COR-L47 (cell line): ENCODE data around the gene DAW1.
"Not testable (repeated sequence)": the region's sequence is repeated elsewhere in the genome, so short reads cannot be mapped to it uniquely, and the experiment has no call there.

Source experiments
- DNase-seq: peaks from one replicate; lab custom pipeline; 2025; lab: John Stamatoyannopoulos, UW

Gene DAW1

GRCh38 chr2:227871375-227871791, at the start of gene DAW1:
Gene DAW1, plus strand, starts transcription at chr2:227871631. Its CDS starts 59 bp downstream, at chr2:227871690.
- DNase-seq: peak; percentile 12

- DNase-seq: no peak
Measured at GRCh38 chr2:227822416-227823003, 48.9 kb upstream of the DAW1 start.

- DNase-seq: no peak
Measured at GRCh38 chr2:227823922-227824321, 47.5 kb upstream of the DAW1 start.

GRCh38 chr2:227824711-227825110, 46.7 kb upstream of the DAW1 start:
- no peak for DNase-seq

- no peak for DNase-seq
Measured at GRCh38 chr2:227826019-227826521, 45.4 kb upstream of the DAW1 start.

- DNase-seq: no peak
Measured at GRCh38 chr2:227826563-227826962, 44.9 kb upstream of the DAW1 start.

- no peak for DNase-seq
Measured at GRCh38 chr2:227827143-227827542, 44.3 kb upstream of the DAW1 start.

- DNase-seq: no peak
Measured at GRCh38 chr2:227828477-227828912, 42.9 kb upstream of the DAW1 start.

- DNase-seq: no peak
Measured at GRCh38 chr2:227829337-227829736, 42.1 kb upstream of the DAW1 start.

GRCh38 chr2:227834423-227834822, 37.0 kb upstream of the DAW1 start:
- no peak for DNase-seq

GRCh38 chr2:227834916-227835650, 36.3 kb upstream of the DAW1 start:
- no peak for DNase-seq

GRCh38 chr2:227839339-227840129, 31.9 kb upstream of the DAW1 start:
- not testable (repeated sequence) for DNase-seq

- no peak for DNase-seq
Measured at GRCh38 chr2:227846831-227847230, 24.6 kb upstream of the DAW1 start.

GRCh38 chr2:227848146-227848545, 23.3 kb upstream of the DAW1 start:
- DNase-seq: no peak

- no peak for DNase-seq
Measured at GRCh38 chr2:227848586-227848985, 22.8 kb upstream of the DAW1 start.

- no peak for DNase-seq
Measured at GRCh38 chr2:227849906-227850305, 21.5 kb upstream of the DAW1 start.

GRCh38 chr2:227853204-227853629, 18.2 kb upstream of the DAW1 start:
- no peak for DNase-seq

GRCh38 chr2:227853765-227854271, 17.6 kb upstream of the DAW1 start:
- DNase-seq: no peak

GRCh38 chr2:227855440-227855839, 16.0 kb upstream of the DAW1 start:
- DNase-seq: no peak

- DNase-seq: no peak
Measured at GRCh38 chr2:227856697-227857096, 14.7 kb upstream of the DAW1 start.

GRCh38 chr2:227860221-227860641, 11.2 kb upstream of the DAW1 start:
- no peak for DNase-seq

- no peak for DNase-seq
Measured at GRCh38 chr2:227861011-227861410, 10.4 kb upstream of the DAW1 start.
